Stomach smooth muscle (tissue), 2 donors: ENCODE results near the gene ACAP3.
"Not testable (repeated sequence)": the region's sequence is repeated elsewhere in the genome, so short reads cannot be mapped to it uniquely, and the experiment has no call there.

Source experiments
- H3K27ac ChIP-seq: one replicate; pipeline ENCODE4 v1.7.0; 2013; ENCODE audit warnings: mild to moderate bottlenecking, low read length, inconsistent platforms
- H3K27me3 ChIP-seq, 2 donors: one replicate each; pipeline ENCODE4 v1.7.0; 2013; ENCODE audit warnings: low read length in 2 of 2; ENCODE audit not compliant: insufficient read depth in 2 of 2, control insufficient read depth in 1 of 2
- H3K36me3 ChIP-seq, 2 donors: one replicate each; pipeline ENCODE4 v1.7.0; 2013; ENCODE audit warnings: low read length in 2 of 2; ENCODE audit not compliant: control insufficient read depth in 2 of 2, insufficient read depth in 2 of 2
- H3K4me1 ChIP-seq: one replicate; pipeline ENCODE4 v1.7.0; 2013; ENCODE audit warnings: low read length; ENCODE audit not compliant: control insufficient read depth, insufficient read depth
- H3K4me3 ChIP-seq, 2 donors: one replicate each; pipeline ENCODE4 v1.7.0; 2013; ENCODE audit warnings: low read length in 2 of 2
- H3K9ac ChIP-seq, 2 donors: one replicate each; pipeline ENCODE4 v1.7.0; 2013; ENCODE audit warnings: low read length in 2 of 2, mild to moderate bottlenecking in 1 of 2
- H3K9me3 ChIP-seq, 2 donors: one replicate each; pipeline ENCODE4 v1.7.0; 2013; ENCODE audit warnings: low read length in 2 of 2; ENCODE audit not compliant: control insufficient read depth in 2 of 2
- donor health status: healthy.
- donor health status: Pancreatic carcinoma.

ACAP3 gene

DNA sequence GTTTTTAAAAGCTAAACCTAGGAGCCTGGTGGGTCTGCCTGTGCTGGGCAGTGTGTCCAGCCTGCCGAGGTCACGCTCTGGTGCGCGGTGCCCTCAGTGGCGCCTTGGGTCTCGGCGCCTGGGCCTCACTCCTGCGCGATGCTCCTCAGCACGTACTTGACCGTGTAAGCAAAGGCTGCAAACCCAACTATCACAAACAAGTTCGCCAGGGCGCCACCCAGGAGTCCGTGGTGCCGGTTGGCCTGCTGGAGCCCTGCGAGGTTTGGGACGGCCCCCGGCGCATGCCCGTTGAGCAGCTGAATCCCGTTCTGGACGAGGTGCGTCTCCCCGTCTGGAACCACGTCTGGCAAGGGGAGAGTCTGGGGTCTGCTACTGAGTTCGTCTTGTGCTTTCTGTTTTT, 52.7 kb downstream of the ACAP3 start:
- Histone ChIP-seq H3K27ac (no peak overlapping the region), H3K9me3 (no peaks in the 10 kb centered on the region), H3K4me1 (no peaks in the 10 kb centered on the region), H3K9ac (no peak overlapping the region), H3K36me3 (peaks cover 24 to 26% of the 10 kb centered on the region in 2 donors), H3K27me3 (no peaks in the 10 kb centered on the region), H3K4me3 (no peak overlapping the region)

DNA sequence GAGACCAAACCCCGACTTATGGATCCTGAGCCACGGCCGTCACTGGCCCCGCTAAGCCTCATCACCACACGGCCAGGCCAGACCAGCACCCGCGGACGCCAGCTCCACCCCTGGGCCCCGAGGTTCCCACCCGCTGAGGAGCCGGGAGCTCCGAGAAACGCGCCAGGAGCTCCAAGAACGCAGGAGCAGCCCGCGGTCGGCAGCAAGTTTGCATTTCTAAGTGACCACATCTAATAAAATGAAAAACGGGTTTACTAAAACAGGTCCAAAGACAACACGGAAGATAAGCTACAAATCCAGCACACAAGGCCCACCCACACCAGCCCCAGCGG, 53.1 kb downstream of the ACAP3 start:
- Histone ChIP-seq H3K36me3 (peaks cover 20 to 22% of the 10 kb centered on the region in 2 donors), H3K27ac (no peak overlapping the region), H3K9me3 (no peaks in the 10 kb centered on the region), H3K4me1 (no peaks in the 10 kb centered on the region), H3K27me3 (no peaks in the 10 kb centered on the region), H3K4me3 (no peak overlapping the region), H3K9ac (no peak overlapping the region)

DNA sequence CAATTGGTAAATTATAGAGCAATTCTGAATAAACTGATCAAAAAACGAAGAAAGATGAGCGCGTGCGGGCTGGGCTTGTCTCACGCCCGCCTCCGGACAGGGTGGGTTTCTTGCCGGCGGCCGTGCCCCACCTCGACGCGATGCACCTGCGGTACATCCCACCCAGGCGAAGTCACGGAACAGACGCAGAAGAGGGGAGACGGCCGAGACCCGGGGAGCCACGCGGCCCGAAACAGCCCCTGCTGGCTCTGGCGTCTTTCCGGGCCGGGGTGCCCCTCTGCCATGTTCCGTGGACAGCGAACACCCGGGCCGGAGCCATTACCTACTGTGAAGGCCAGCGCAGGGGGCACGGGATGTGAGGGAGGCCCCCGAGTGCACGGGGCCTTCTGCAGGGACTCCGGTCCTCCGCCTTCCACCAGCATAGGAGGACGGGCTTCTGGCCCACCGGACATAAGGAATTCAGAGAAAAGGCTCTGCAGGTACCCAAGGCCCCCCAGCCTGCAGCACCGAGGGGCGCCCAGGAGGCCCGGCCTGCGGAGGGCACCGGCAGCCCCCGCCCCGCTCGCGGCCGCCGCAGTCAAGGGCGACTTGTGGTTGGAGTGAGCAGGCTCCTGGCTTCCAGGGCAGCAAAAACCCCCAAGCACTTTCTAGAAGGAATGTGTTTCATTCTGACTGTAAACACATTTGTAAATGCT, 53.6 kb downstream of the ACAP3 start:
- no peak overlapping the region for H3K27ac ChIP-seq
- no peak overlapping the region for H3K4me3 ChIP-seq
- H3K36me3 ChIP-seq: peaks cover 15 to 21% of the 10 kb centered on the region in 2 donors
- H3K9ac ChIP-seq: no peak overlapping the region
- H3K4me1 ChIP-seq: no peaks in the 10 kb centered on the region
- no peaks in the 10 kb centered on the region for H3K9me3 ChIP-seq
- H3K27me3 ChIP-seq: no peaks in the 10 kb centered on the region

DNA sequence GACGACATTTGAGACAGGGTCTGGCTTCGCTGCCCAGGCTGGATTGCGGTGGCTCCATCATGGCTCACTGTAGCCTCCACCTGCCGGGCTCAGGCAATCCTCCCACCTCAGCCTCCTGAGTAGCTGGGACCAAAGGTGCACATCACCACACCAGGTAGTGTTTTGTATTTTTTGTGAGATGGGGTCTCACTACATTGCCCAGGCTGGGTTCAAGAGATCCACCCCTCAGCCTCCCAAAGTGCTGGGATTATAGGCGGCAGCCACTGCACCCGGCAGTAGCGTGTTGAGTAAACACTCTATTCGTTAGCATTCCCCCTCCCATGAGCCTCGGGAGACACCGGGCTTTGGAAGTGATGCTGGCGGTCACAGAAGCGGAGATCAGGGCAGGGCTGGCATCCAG, 54.4 kb downstream of the ACAP3 start:
- H3K27ac ChIP-seq: no peak overlapping the region
- H3K4me1 ChIP-seq: no peaks in the 10 kb centered on the region
- H3K4me3 ChIP-seq: no peak overlapping the region
- H3K27me3 ChIP-seq: no peaks in the 10 kb centered on the region
- H3K36me3 ChIP-seq: peaks cover 11 to 17% of the 10 kb centered on the region in 2 donors
- H3K9me3 ChIP-seq: no peaks in the 10 kb centered on the region
- no peak overlapping the region for H3K9ac ChIP-seq

DNA sequence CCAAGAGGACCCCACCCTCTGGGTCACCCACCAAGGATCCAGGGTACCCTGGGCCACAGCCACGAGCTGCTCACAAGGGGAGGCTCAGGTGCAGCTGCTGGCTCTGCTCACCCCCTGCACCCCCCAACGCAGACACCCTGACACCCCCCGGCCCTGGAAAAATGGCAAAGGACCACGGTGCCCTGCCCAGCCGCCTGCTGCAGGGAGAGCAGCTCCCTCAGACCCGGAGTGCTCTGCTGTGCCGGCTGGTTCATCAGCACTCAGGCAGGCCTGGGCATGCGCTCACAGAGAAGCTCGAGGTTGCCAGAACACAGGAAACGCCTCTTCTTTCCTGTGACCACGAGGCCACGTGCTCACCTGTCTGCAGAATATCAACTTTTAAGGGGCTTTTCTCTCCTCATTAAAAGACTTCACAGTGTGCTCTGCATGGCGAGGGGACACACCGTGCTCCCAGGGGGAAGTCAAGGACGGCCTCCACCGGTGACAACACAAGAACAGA, 56.9 kb downstream of the ACAP3 start:
- H3K4me1 ChIP-seq: peaks cover 5% of the 10 kb centered on the region
- H3K36me3 ChIP-seq: peaks cover 8 to 17% of the 10 kb centered on the region in 2 donors
- H3K27ac ChIP-seq: no peak overlapping the region
- peaks cover 5 to 19% of the 10 kb centered on the region in 2 donors for H3K27me3 ChIP-seq
- H3K4me3 ChIP-seq: no peak overlapping the region
- no peak overlapping the region for H3K9ac ChIP-seq
- no peaks in the 10 kb centered on the region for H3K9me3 ChIP-seq

DNA sequence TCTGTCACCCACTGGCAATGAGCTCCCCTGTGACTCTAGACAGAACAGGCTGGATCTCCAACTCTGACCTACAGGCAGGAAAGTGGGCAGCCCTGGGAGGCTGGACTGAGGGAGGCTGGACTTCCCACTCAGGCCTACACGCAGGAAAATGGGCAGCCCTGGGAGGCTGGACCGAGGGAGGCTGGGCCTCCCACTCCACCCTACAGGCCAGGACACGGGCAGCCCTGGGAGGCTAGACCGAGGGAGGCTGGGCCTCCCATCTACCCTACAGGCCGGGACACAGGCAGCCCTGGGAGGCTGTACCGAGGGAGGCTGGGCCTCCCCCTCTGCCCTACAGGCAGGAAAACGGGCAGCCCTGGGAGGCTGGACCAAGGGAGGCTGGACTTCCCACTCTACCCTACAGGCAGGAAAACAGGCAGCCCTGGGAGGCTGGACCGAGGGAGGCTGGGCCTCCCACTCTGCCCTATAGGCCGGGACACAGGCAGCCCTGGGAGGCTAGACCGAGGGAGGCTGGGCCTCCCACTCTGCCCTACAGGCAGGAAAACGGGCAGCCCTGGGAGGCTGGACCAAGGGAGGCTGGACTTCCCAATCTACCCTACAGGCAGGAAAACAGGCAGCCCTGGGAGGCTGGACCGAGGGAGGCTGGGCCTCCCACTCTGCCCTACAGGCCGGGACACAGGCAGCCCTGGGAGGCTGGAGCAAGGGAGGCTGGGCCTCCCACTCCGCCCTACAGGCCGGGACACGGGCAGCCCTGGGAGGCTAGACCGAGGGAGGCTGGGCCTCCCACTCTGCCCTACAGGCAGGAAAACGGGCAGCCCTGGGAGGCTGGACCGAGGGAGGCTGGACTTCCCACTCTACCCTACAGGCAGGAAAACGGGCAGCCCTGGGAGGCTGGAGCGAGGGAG, 59.5 kb downstream of the ACAP3 start:
- H3K27me3 ChIP-seq: peaks cover 5 to 22% of the 10 kb centered on the region in 2 donors
- H3K36me3 ChIP-seq, H3K4me1 ChIP-seq, H3K4me3 ChIP-seq, H3K9ac ChIP-seq, H3K9me3 ChIP-seq, H3K27ac ChIP-seq: not testable (repeated sequence)

DNA sequence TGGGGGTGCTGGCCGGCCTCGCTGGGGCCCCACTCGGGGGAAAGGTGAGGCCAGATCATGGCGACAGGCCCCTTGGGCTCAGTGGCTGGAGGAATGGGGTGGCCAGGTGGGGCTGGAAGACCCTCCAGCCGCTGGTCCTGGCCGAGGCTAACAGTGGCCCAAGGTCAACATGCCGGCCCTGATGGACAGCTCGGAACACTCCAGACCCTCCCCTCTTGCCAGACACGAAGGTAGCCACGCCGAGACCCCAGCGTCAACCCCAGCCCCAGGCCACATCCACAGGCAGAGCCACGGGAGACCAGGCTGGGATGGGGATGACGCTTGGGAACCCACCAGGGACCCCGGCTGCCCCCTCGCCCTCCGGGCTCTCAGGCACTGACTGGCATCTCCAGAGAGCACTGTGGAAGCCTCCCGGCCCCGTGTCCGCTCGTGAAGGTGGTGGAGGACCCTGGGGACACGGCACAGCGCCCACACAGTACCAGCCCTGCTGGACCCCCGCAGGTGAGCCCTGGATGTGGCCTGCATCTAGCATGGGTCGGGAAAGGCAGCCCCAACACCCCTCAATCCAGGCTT, 60.3 kb downstream of the ACAP3 start:
- peaks cover 5 to 22% of the 10 kb centered on the region in 2 donors for H3K27me3 ChIP-seq
- no peak overlapping the region for H3K27ac ChIP-seq
- no peak overlapping the region for H3K4me3 ChIP-seq
- H3K36me3 ChIP-seq: no peaks in the 10 kb centered on the region
- H3K4me1 ChIP-seq: peaks cover 5% of the 10 kb centered on the region
- no peak overlapping the region for H3K9ac ChIP-seq
- H3K9me3 ChIP-seq: no peaks in the 10 kb centered on the region

DNA sequence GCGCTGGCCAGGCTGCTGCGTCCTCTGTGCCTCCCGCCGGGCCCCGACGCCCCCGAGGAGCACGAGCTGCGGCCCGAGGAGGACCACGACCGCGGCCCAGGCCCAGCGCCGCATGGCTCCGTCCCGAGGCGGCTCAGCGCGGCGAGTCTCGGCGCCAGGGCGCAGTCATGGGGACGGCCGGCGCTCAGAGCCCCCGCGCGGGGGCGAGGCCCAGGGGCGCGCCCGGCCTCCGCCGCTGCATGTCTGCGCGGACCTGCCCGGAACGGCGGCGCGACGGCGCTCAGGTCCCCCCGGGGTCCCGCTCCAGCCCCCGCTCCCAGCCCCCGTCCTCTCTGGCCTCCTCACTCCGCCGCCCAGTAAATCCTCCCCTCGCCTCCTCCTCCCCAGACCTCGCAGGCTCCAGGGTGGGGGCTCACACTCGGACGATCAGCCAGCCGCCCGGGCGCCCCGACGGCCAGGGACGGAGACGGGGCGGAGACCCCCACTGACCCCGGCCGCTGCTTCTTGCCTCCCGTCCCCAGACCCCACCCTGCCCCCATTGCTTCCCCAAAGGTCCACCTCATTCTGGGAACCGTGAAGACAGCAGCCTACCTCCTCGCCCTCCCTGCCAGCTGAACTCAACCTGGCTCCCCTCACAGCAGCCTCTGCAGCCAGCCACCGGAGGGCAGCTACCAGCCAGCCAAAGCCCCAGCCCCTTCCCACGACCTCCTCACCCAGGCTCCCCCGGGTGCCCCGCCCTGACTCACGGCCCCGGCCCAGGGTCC, 61.0 kb downstream of the ACAP3 start, which contains the start of gene C1QTNF12:
Gene C1QTNF12 (minus strand): TSS at position 146 of the 764 bp plus-strand sequence. CDS start 32 bp downstream, at position 114.
- peaks cover 5 to 22% of the 10 kb centered on the region in 2 donors for H3K27me3 ChIP-seq
- H3K4me3 ChIP-seq: no peak within 1 kb of the TSS
- peaks cover 5% of the 10 kb centered on the region for H3K4me1 ChIP-seq
- no peak within 1 kb of the TSS for H3K9ac ChIP-seq
- no peaks in the 10 kb centered on the region for H3K36me3 ChIP-seq
- H3K9me3 ChIP-seq: no peaks in the 10 kb centered on the region
- H3K27ac ChIP-seq: no peak within 1 kb of the TSS

DNA sequence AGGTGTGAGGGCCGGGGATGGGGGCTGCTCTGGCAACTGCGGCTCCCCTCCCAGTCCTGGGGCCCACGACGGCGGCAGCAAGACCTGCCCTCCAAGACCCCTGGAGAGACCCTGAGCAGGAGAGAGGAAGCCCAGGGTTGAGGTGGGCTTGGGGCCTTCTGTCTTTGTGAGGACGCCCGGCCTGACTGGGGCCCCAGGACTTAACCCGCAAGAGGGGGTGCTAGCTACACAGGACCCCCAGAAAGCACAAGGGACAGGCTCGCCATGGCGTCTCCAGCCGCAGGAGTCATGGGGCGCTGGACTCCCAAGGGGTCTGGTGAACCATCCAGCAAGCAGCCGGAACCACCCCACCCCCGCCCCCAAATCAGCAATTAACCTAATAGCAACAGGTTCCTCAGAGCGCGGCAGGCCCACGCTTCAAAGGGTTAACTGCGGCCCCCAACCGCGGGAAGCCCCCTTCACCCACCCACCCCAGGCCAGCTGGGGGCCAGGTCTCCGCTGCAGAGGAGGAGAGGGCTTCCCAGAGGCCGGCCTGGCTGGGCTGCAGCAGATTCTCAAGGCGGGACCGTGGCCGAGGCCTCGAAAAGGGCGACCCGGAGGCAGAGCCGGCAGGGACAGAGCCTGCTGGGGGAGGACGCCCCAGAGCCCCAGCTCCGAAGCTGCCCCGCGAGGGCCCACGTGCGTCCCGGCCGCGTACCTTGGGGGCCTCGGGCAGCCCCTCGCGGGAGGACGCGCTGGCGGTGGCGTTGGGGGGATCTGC, 61.7 kb downstream of the ACAP3 start:
- no peak overlapping the region for H3K27ac ChIP-seq
- H3K36me3 ChIP-seq: no peaks in the 10 kb centered on the region
- H3K9me3 ChIP-seq: no peaks in the 10 kb centered on the region
- H3K27me3 ChIP-seq: peaks cover 6 to 22% of the 10 kb centered on the region in 2 donors
- H3K4me3 ChIP-seq: no peak overlapping the region
- H3K4me1 ChIP-seq: peaks cover 5% of the 10 kb centered on the region
- no peak overlapping the region for H3K9ac ChIP-seq
